H1 (cell line): ENCODE measurements around the gene RCAN3. TPM values are rescaled to one million over a fixed set of nuclear protein-coding genes. Genes with fewer than 3 reads are reported as not detected.

Experiments
- CTCF ChIA-PET: fragments of 300-600 bp; sonication (Branson Sonifier 250); formaldehyde crosslinking; loops from one replicate; lab custom pipeline; 2021; ENCODE audit not compliant: partially characterized antibody; lab: Charles Lee
- POLR2A ChIA-PET: fragments of 300-600 bp; sonication (Branson Sonifier 250); formaldehyde crosslinking; loops from one replicate; lab custom pipeline; 2021; ENCODE audit warnings: inconsistent platforms; ENCODE audit not compliant: partially characterized antibody; lab: Charles Lee
- DNase-seq, 2 experiments: peaks; one replicate each; pipeline versions ENCODE4 v3.0.0 to v3.0.0-alpha.2; 2010 to 2022; ENCODE audit warnings: low spot score in 2 of 2, low read depth in 1 of 2, mixed read lengths in 1 of 2
- FAIRE-seq: peaks from 2 replicates; lab custom pipeline; 2011; peaks lifted over from hg19 to GRCh38; lab: Jason Lieb, UNC
- H2AFZ ChIP-seq: 2 replicates; pipeline ENCODE4 v1.8.1; 2012; ENCODE audit warnings: low read length, inconsistent platforms
- H2AK5ac ChIP-seq: 2 replicates; pipeline ENCODE4 v1.6.1; 2013; ENCODE audit warnings: low read depth, low read length
- H2BK120ac ChIP-seq: replicated peaks from 2 replicates; pipeline ENCODE3; 2013; ENCODE audit warnings: low read depth, low read length, inconsistent platforms
- H2BK12ac ChIP-seq: 2 replicates; pipeline ENCODE4 v1.6.1; 2013; ENCODE audit warnings: low read depth, low read length
- H2BK15ac ChIP-seq: 2 replicates; pipeline ENCODE4 v1.6.1; 2013; ENCODE audit warnings: low read length
- H2BK20ac ChIP-seq: 2 replicates; pipeline ENCODE4 v1.6.1; 2013; ENCODE audit warnings: low read length
- H2BK5ac ChIP-seq: 2 replicates; pipeline ENCODE4 v1.6.1; 2013; ENCODE audit warnings: low read depth, low read length
- H3K14ac ChIP-seq: 2 replicates; pipeline ENCODE4 v1.6.1; 2013; ENCODE audit warnings: inconsistent platforms; ENCODE audit not compliant: insufficient read length
- H3K18ac ChIP-seq: 2 replicates; pipeline ENCODE4 v1.6.1; 2013; ENCODE audit warnings: low read length; ENCODE audit errors: extremely low read depth
- H3K23ac ChIP-seq: 2 replicates; pipeline ENCODE4 v1.6.1; 2013; ENCODE audit warnings: inconsistent platforms; ENCODE audit not compliant: insufficient read length
- H3K23me2 ChIP-seq: 2 replicates; pipeline ENCODE4 v1.6.1; 2013; ENCODE audit warnings: low read depth, low read length
- H3K27ac ChIP-seq: 2 replicates; pipeline ENCODE4 v1.6.1; 2011; ENCODE audit warnings: low read depth, low read length, inconsistent platforms
- H3K27me3 ChIP-seq, 4 experiments: replicated peaks in 1 of 4; 1 replicate in 1 of 4; 2 replicates in 3 of 4; pipeline versions ENCODE4 v1.6.1 to v1.8.1; 2011 to 2013; ENCODE audit warnings: low read length in 3 of 4, mild to moderate bottlenecking in 3 of 4, inconsistent platforms in 2 of 4, mixed read lengths in 2 of 4, moderate library complexity in 1 of 4; ENCODE audit not compliant: control insufficient read depth in 3 of 4, insufficient read depth in 3 of 4; ENCODE audit errors: extremely low read depth in 1 of 4
- H3K36me3 ChIP-seq, 4 experiments: 2 replicates each; pipeline versions ENCODE4 v1.6.1 to v1.8.1; 2011 to 2013; ENCODE audit warnings: mild to moderate bottlenecking in 4 of 4, low read length in 3 of 4, moderate library complexity in 2 of 4, control low read depth in 1 of 4, inconsistent platforms in 1 of 4; ENCODE audit not compliant: insufficient read depth in 4 of 4, control insufficient read depth in 2 of 4
- H3K4ac ChIP-seq: replicated peaks from 2 replicates; pipeline ENCODE3; 2013; ENCODE audit warnings: low read length, low read depth, mixed read lengths, inconsistent platforms; ENCODE audit not compliant: insufficient read length
- H3K4me1 ChIP-seq, 4 experiments: replicated peaks in 1 of 4; 1 replicate in 1 of 4; 2 replicates in 3 of 4; pipeline versions ENCODE4 v1.6.1 to v1.8.1; 2011 to 2013; ENCODE audit warnings: low read length in 3 of 4, inconsistent platforms in 2 of 4, mixed read lengths in 1 of 4; ENCODE audit not compliant: insufficient read depth in 4 of 4, control insufficient read depth in 3 of 4
- H3K4me2 ChIP-seq, 2 experiments: 2 replicates each; pipeline versions ENCODE4 v1.6.1 to v1.8.1; 2011 to 2013; ENCODE audit warnings: low read depth in 2 of 2, low read length in 2 of 2, control low read depth in 1 of 2, inconsistent platforms in 1 of 2, mild to moderate bottlenecking in 1 of 2; ENCODE audit not compliant: insufficient read depth in 1 of 2
- H3K4me3 ChIP-seq, 4 experiments: fragments of 200-600, 300-600 bp in 1 of 4; sonication (generic), shearing (Covaris generic), sonication (Bioruptor Twin) in 1 of 4; 2 replicates each; pipeline versions ENCODE4 v1.5.1 to v1.8.1; 2011 to 2016; ENCODE audit warnings: low read length in 4 of 4, low read depth in 3 of 4, control low read depth in 2 of 4, inconsistent platforms in 2 of 4, mild to moderate bottlenecking in 2 of 4, mixed read lengths in 1 of 4, moderate library complexity in 1 of 4; ENCODE audit not compliant: insufficient read depth in 2 of 4; ENCODE audit errors: extremely low read depth in 1 of 4
- H3K56ac ChIP-seq: replicated peaks from 2 replicates; pipeline ENCODE3; 2013; ENCODE audit warnings: low read depth, mild to moderate bottlenecking, mixed read lengths, low read length, inconsistent platforms; ENCODE audit not compliant: insufficient read length
- H3K79me1 ChIP-seq: 2 replicates; pipeline ENCODE4 v1.6.1; 2013; ENCODE audit warnings: low read depth, low read length, control low read depth
- H3K79me2 ChIP-seq, 2 experiments: 2 replicates each; pipeline versions ENCODE4 v1.6.1 to v1.8.1; 2012 to 2013; ENCODE audit warnings: low read length in 2 of 2, mild to moderate bottlenecking in 2 of 2, inconsistent platforms in 1 of 2; ENCODE audit not compliant: insufficient read depth in 2 of 2, control insufficient read depth in 1 of 2
- H3K9ac ChIP-seq, 4 experiments: replicated peaks in 1 of 4; 1 replicate in 1 of 4; 2 replicates in 3 of 4; pipeline versions ENCODE4 v1.6.1 to v1.8.1; 2011 to 2013; ENCODE audit warnings: low read depth in 3 of 4, low read length in 3 of 4, control low read depth in 2 of 4, mild to moderate bottlenecking in 2 of 4, moderate library complexity in 2 of 4, inconsistent platforms in 1 of 4; ENCODE audit errors: extremely low read depth in 1 of 4
- H3K9me3 ChIP-seq, 2 experiments: 2 replicates each; pipeline versions ENCODE4 v1.6.1 to v1.8.1; 2012 to 2013; ENCODE audit warnings: mild to moderate bottlenecking in 2 of 2, moderate library complexity in 2 of 2, control low read depth in 1 of 2, inconsistent platforms in 1 of 2, low read depth in 1 of 2, low read length in 1 of 2, mixed read lengths in 1 of 2; ENCODE audit not compliant: insufficient read depth in 2 of 2
- H4K20me1 ChIP-seq, 2 experiments: replicated peaks in 1 of 2; 2 replicates each; pipeline versions ENCODE3 to v1.8.1; 2011 to 2013; ENCODE audit warnings: inconsistent platforms in 2 of 2, low read length in 2 of 2, mild to moderate bottlenecking in 1 of 2; ENCODE audit not compliant: insufficient read depth in 2 of 2, control insufficient read depth in 1 of 2
- H4K5ac ChIP-seq: 2 replicates; pipeline ENCODE4 v1.6.1; 2013; ENCODE audit warnings: low read length, low read depth, mixed read lengths, inconsistent platforms; ENCODE audit not compliant: insufficient read length
- H4K8ac ChIP-seq: 2 replicates; pipeline ENCODE4 v1.8.0; 2013; ENCODE audit warnings: mild to moderate bottlenecking, moderate library complexity, low read length, inconsistent platforms; ENCODE audit not compliant: insufficient read depth; ENCODE audit errors: extremely low read depth
- H4K91ac ChIP-seq: replicated peaks from 2 replicates; pipeline ENCODE3; 2013; ENCODE audit warnings: low read length, mixed read lengths, inconsistent platforms; ENCODE audit not compliant: insufficient read length
- EGR1 ChIP-seq: IDR thresholded peaks from 2 replicates; pipeline ENCODE4 v1.6.1; 2011; ENCODE audit warnings: low read depth, low read length, borderline replicate concordance
- SRF ChIP-seq: IDR thresholded peaks from 2 replicates; pipeline ENCODE4 v1.6.1; 2011; ENCODE audit warnings: mild to moderate bottlenecking, low read depth, low read length, moderate library complexity
- WGBS, 2 experiments: shearing (Covaris generic) in 1 of 2; methylation state at CpG; one replicate each; pipeline versions ENCODE4 v1.1.6 to v1.1.7; 2013 to 2015; ENCODE audit warnings: low lambda C conversion rate in 2 of 2, mixed read lengths in 2 of 2, inconsistent platforms in 1 of 2, low coverage in 1 of 2, missing lambda C conversion rate in 1 of 2; ENCODE audit not compliant: insufficient replicate concordance in 2 of 2, insufficient coverage in 1 of 2, insufficient read length in 1 of 2; ENCODE audit errors: extremely low coverage in 1 of 2, missing lambda C conversion rate in 1 of 2; 5-methylcytosine and 5-hydroxymethylcytosine counted together
- polyA plus RNA-seq, 7 experiments: library from polyadenylated mRNA; depleted of rRNA in 3 of 7; stranded (reverse) in 5 of 7; unstranded in 2 of 7; fragments of >200 nt in 5 of 7; fragments of 200-250 nt in 2 of 7; gene quantifications; 1 replicate in 5 of 7; 2 replicates in 1 of 7; 4 replicates in 1 of 7; pipeline versions ENCODE4 v1.2.1 to v1.2.3, GENCODE V29; 2011 to 2013; ENCODE audit warnings: missing spikeins in 2 of 7, mixed read lengths in 2 of 7
- total RNA-seq: library from RNA; stranded (reverse); fragmentation: NEBNext Ultra II Directional; extraction: Animal tissue kit (Norgen Biotek cat#: 25700); gene quantifications from 2 replicates; pipeline ENCODE4 v1.2.1, GENCODE V29; 2021

The RCAN3 gene
- total and polyA plus RNA-seq, 2 of the 8 experiments (the other 6 are each of a cell fraction or from before 2014, with no cell fraction given) = 5.6 to 16.6 TPM

DNA sequence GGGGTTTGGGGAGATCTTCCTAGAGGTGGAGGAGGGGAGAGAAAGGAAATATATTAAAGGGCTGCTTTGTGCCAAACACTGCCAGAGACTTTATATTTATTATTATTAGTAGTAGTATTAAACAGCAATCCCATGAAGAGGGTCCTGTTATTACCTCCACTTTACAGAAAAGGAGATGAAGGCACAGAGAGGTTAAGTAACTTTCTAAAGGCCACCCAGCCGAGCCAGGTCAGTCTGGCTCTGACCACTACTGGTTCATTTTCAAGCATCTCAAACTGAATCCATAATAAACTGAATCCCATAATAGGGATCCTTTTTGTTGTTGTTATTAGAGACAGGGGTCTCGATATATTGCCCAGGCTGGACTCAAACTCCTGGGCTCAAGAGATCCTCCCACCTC lies 65.8 kb downstream of the RCAN3 start:
- H3K79me1 ChIP-seq = no peaks in the 10 kb centered on the region; the same call in 1 of the 2 replicates
- H3K18ac ChIP-seq = no peak overlapping the region
- H3K9ac ChIP-seq = no peak overlapping the region
- no peak overlapping the region for H3K4me3 ChIP-seq
- no peak overlapping the region for H3K27ac ChIP-seq
- no peaks in the 10 kb centered on the region for H3K23me2 ChIP-seq
- no peak overlapping the region for H3K56ac ChIP-seq
- H4K5ac ChIP-seq = no peak overlapping the region
- H4K8ac ChIP-seq = no peak overlapping the region
- no peak overlapping the region for H3K23ac ChIP-seq
- H4K91ac ChIP-seq = no peak overlapping the region
- FAIRE-seq (no peak), DNase-seq (no peak)
- no peak overlapping the region for H3K4me2 ChIP-seq
- no peak overlapping the region for H2BK15ac ChIP-seq
- no peak overlapping the region for H2AFZ ChIP-seq
- H2AK5ac ChIP-seq = no peak overlapping the region
- ChIA-PET CTCF (interaction anchor here (0.7 to 2.3 kb wide), 7 partner anchors 11 to 153 kb away, joined by 3 to 8 read pairs (median 3); partner anchors contain the start of gene NIPAL3), POLR2A (no interaction called here)
- H4K20me1 ChIP-seq = no peaks in the 10 kb centered on the region
- H2BK120ac ChIP-seq = no peak overlapping the region
- no peaks in the 10 kb centered on the region for H3K9me3 ChIP-seq
- H3K4me1 ChIP-seq = peaks cover 2 to 11% (median 3%) of the 10 kb centered on the region in 4 experiments; a peak in 4 of 7 replicates
- H3K14ac ChIP-seq = no peak overlapping the region
- no peaks in the 10 kb centered on the region for H3K79me2 ChIP-seq
- H3K36me3 ChIP-seq = no peaks in the 10 kb centered on the region
- no peak overlapping the region for H2BK5ac ChIP-seq
- H3K4ac ChIP-seq = no peak overlapping the region
- H2BK20ac ChIP-seq = no peak overlapping the region
- no peak for TF ChIP-seq SRF
- no peak for TF ChIP-seq EGR1
- no peaks in the 10 kb centered on the region for H3K27me3 ChIP-seq
- no peak overlapping the region for H2BK12ac ChIP-seq
- WGBS, 2 experiments = 78% methylated on average over 2 of the region's 2 CpGs; no CpG with 5 or more reads in 1 of the 2 experiments
